Stimulated activated CD8-positive, alpha-beta memory T cell treated with anti-CD3 and anti-CD28 coated beads, Interleukin-12 subunit alpha, Interleukin-12 subunit beta, amount 100 ng/mL, for 24 hours (primary cell): ENCODE results near the gene TMEM126A.
"Not testable (repeated sequence)": the region's sequence is repeated elsewhere in the genome, so short reads cannot be mapped to it uniquely, and the experiment has no call there.

ENCODE experiments used
- DNase-seq: peaks from one replicate; pipeline ENCODE4 v3.0.0-alpha.2; 2020; ENCODE audit errors: extremely low read depth

Gene TMEM126A

GRCh38 chr11:85647604-85648299, at the start of gene TMEM126A:
TSS of gene TMEM126A (plus strand) at chr11:85647967. CDS start at chr11:85650256, 2,289 bp downstream.
- peak; percentile 80 for DNase-seq

DNA sequence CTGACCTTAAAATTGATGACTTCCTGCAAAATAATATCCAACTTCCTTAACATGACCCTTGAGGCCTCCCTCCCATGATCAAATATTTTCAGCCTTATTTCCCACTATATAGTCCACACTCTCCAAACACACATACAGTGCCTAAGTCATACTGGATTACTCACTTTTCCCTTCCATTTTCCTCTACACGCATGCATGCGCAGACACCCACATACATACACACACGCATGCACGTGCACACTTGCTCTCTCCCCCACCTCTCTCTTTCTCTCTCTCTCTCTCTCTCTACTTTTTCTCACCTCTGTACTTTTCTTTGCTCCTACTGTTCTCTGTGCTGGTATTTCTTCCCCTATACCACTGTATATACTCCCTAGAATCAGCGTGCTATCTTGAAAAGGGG, 48.7 kb upstream of the TMEM126A start:
- no peak for DNase-seq

DNA sequence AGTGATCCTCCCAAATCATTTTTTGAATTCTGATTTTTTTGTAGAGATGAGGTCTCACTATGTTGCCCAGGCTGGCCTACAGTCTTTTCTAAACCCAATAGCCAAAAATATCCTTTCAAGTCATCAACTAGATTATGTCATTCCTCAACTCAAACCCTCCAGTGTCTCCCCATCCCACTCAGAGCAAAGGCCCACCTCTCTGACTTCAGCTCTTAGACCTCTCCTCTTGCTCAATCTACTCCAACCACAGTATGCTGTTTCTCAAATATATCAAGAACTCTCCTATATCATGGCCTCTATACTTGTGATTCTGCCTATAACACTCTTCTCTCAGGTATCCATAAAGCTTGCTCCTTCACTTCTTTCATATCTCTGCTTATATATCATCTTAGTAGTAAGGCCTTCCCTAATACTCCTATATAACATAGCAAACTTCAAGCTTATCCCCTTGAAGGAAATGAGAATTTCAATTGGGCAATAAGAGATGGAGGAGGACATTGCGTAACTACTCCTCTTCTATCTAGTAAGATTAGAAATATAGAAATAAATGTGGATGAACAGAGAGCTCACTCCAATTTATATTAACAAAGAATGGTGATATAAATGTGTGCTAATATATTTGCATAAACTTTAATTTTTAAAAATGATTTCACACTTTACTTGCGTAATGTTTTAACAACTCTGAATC, 45.1 kb upstream of the TMEM126A start:
- DNase-seq = no peak

GRCh38 chr11:85603220-85603619, 44.5 kb upstream of the TMEM126A start:
- no peak for DNase-seq

DNA sequence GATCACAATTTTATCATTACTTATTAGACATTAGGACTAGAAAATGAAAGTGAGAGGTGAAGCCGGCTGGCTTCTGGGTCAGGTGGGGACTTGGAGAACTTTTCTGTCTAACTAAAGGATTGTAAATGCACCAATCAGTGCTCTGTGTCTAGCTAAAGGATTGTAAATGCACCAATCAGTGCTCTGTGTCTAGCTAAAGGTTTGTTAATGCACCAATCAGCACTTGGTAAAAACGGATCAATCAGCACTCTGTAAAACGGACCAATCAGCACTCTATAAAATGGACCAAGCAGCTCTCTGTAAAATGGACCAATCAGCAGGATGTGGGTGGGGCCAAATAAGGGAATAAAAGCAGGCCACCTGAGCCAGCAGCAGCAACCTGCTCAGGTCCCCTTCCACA, 41.5 kb upstream of the TMEM126A start:
- not testable (repeated sequence) for DNase-seq

DNA sequence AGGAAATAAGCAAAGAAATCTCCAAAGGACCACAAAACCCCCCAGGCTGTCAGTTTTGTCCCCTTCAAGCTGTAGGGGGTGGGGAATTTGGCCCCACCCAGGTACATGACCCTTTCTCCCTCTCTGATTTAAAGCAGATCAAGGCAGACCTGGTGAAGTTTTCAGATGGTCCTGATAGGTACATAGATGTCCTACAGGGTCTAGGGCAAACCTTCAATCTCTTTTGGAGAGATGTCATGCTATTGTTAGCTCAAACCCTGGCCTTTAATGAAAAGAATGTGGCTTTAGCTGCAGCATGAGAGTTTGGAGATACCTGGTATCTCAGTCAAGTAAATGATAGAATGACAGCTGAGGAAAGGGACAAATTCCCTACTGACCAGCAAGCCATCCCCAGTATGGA, 39.1 kb upstream of the TMEM126A start:
- not testable (repeated sequence) for DNase-seq

GRCh38 chr11:85609286-85609685, 38.5 kb upstream of the TMEM126A start:
- not testable (repeated sequence) for DNase-seq

GRCh38 chr11:85611643-85612042, 36.1 kb upstream of the TMEM126A start:
- not testable (repeated sequence) for DNase-seq

DNA sequence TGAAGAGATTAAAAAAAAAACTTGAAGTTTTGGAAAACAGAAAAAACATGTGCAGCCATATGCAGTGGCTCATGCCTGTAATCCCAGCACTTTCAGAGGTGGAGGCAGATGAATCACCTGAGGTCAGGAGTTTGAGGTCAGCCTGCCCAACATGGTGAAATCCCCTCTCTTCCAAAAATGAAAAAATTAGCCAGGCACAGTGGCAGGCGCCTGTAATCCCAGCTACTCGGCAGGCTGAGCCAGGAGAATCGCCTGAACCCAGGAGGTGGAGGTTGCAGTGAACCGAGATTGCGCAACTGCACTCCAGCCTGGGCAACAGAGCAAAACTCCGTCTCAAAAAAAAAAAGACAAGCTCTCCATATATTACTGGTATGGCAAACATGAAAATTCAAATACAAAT, 28.3 kb upstream of the TMEM126A start:
- DNase-seq = no peak

DNA sequence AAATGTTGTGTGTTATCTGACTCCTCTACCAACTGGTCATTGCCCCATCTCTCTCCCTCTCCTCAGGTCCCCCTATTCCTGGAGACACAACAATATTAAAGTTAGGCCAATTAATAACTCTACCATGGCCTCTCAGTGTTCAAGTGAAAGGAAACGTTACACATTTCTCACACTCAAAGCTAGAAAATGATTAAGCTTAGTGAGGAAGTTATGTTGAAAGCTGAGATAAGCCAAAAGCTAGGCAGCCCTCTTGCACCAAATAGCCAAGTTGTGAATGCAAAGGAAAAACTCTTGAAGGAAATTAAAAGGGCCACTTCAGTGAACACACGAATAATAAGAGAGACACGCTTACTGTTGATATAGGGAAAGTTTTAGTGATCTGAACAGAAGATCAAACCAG, 27.5 kb upstream of the TMEM126A start:
- no peak for DNase-seq

- no peak for DNase-seq
These were observed 21.3 kb upstream of the TMEM126A start for GRCh38 chr11:85626496-85626895.

GRCh38 chr11:85627332-85627997, 20.3 kb upstream of the TMEM126A start, which contains the start of gene DLG2:
TSS of gene DLG2 (minus strand) at chr11:85627344.
- no peak for DNase-seq

DNA sequence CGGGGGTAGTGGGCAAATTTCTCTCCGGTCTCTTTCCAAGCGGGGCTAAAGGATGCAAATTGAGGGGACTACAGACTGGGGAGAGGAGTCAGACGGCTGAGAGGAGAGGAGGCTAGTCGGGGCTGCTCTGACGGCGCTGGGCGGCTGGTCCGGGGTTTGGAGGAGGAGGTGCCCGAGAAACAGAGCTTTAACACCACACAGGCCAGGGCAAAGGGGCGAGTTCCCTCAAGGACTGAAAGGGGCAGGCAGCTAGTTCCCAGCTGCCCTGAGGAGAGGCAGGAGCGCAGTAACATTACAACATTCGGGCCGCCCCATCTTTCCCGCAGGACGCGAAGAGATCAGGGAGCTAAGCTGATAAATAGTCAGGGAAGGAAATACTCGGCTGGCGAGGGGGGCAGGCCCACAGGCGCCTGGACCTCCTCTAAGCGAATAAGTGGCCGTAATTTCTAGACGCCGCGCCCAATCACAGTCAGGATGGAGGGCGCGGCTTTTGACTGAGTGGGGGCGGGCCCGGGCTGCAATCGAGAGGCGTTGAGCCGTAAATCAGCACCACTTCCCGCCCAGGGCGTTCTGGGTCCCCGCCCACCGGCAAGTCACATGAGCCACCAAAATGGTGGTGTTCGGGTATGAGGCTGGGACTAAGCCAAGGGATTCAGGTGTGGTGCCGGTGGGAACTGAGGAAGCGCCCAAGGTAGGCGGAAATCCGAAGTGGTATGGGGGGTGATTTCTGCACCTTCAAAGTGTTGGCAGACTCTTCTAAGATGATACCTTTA, 19.6 kb upstream of the TMEM126A start, which contains the start of gene TMEM126B:
Gene TMEM126B (plus strand): TSS at position 596 of the 773 bp plus-strand sequence. CDS start 15 bp downstream, at position 611.
- peak; percentile 92 for DNase-seq

GRCh38 chr11:85628771-85629341, 18.9 kb upstream of the TMEM126A start:
- DNase-seq = no peak

DNA sequence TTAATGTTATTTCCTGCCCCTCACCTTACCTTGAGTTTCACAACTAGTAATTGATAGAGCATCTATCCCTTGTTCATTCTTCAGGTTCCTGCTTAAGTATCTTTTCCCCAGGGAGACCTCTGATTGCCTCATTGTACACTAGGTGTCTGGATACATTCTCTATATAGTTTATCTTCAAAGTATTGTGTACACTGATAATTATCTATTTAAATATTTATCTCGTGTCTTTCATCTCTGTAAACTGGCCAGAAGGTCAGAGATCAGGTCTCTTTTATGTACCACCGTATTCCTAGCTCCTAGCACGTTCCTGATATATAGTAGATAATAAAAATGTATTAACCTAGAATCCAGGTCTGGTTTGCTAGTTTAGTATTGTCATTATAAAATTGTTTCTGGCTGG, 13.0 kb upstream of the TMEM126A start:
- no peak for DNase-seq

- no peak for DNase-seq
These were observed 4.6 kb upstream of the TMEM126A start for GRCh38 chr11:85643191-85643614.

GRCh38 chr11:85647078-85647477, 689 bp upstream of the TMEM126A start:
- no peak for DNase-seq

- DNase-seq = no peak
These were observed 3.4 kb downstream of the TMEM126A start for GRCh38 chr11:85651118-85651517.

DNA sequence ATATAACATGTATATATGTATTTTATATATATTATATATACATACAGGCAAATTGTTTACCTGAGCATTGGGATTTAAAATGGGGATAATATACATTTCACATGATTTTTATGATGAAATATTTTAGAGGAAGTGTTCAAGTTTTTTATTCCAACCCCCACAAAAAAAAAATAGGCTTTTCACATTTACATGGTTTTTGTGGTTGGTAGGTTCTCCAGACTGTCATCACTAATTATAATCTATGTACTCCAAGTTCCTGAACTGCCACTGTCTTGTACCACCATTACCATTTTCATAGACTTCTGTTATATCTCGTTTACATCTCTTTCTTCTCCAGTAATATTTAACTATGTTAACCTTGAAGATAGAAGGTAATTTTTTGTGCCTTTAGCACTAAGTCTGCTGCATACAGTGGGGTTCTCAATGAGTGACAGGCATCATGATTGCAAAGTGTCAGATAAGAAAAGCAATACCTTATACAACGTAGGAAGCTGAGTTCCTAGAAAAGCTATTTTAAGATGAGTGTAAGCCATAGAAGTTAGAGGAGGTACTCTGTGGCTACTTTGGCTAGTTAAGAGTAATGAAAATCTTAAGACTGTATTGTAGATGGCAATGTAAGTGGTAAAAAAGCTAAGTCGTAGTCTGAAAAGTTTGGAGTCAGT, 5.2 kb downstream of the TMEM126A start:
- no peak for DNase-seq

DNA sequence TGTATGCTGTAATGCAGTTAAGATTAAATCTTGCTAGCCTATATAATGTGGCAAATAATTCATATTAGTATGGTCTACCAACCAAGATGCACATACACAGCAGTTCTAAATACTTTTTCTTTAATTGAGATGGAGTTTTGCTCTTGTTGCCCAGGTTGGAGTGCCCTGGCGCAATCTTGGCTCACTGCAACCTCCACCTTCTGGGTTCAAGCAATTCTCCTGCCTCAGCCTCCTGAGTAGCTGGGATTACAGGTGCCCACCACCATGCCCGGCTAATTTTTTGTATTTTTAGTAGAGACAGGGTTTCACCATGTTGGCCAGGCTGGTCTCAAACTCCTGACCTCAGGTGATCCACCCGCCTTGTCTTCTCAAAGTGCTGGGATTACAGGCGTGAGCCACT, 6.6 kb downstream of the TMEM126A start:
- DNase-seq = not testable (repeated sequence)

DNA sequence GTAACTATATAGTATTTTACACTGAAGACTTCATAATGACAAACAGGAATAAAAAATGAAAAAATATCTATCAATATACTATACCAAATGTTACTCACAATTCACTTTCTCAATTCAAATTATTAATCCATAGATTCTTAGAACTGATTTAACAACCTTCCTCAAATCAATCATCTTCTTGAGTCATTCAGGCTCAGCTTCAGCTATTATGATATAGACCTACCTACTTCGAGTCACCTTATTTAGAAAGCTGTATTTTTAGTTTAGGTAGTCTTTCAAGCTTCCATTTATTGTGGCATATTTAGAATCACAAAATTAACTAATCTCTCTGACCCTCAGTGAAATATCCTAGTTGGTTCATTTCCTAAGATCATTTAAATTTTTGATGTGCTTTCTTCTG, 9.0 kb downstream of the TMEM126A start:
- DNase-seq = no peak
